ENCODE results near the gene SAPCD1. TPM values are rescaled to one million over a fixed set of nuclear protein-coding genes. Genes with fewer than 3 reads are reported as not detected.

Gene SAPCD1
- total RNA-seq, 1 experiment from 2014 or later: 13.7 TPM

DNA sequence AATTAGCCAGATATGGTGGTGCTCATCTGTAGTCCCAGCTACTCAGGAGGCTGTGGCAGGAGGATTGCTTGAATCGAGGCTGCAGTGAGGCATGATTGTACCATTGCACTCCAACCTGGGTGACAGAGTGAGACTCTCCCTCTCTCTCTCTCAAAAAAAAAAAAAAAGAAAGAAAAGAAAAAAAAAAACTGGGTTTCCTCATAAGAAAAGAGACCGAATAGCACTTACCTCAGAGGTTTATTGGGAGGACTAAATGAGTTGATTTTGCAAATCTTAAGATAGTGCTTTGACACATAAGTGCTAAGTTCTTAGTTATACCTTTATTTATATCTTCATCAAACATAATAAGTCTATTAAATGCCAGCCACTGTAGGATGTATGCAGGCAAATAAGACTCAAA, 8.4 kb downstream of the SAPCD1 start:
- ATAC-seq (no peak), DNase-seq (ENCODE audit: low spot score) (no peak)
- ChIA-PET POLR2A (no interaction called here), CTCF (interaction anchor here (1.4 to 2.6 kb wide), 9 partner anchors 9 to 105 kb away, joined by 4 to 66 read pairs (median 10); partner anchors contain the start of genes CSNK2B, DDAH2 and NEU1)
- TF ChIP-seq, protein P1, sequence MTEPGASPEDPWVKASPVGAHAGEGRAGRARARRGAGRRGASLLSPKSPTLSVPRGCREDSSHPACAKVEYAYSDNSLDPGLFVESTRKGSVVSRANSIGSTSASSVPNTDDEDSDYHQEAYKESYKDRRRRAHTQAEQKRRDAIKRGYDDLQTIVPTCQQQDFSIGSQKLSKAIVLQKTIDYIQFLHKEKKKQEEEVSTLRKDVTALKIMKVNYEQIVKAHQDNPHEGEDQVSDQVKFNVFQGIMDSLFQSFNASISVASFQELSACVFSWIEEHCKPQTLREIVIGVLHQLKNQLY (CRISPR knock-in tag; IDR thresholded peaks at IDR 0.05): no peak
- TF ChIP-seq, protein P2, sequence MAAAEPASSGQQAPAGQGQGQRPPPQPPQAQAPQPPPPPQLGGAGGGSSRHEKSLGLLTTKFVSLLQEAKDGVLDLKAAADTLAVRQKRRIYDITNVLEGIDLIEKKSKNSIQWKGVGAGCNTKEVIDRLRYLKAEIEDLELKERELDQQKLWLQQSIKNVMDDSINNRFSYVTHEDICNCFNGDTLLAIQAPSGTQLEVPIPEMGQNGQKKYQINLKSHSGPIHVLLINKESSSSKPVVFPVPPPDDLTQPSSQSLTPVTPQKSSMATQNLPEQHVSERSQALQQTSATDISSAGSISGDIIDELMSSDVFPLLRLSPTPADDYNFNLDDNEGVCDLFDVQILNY (CRISPR knock-in tag; IDR thresholded peaks at IDR 0.05): no peak
- TF ChIP-seq ZNF263 (CRISPR knock-in tag; IDR thresholded peaks at IDR 0.05; ENCODE audit: low read depth) (no peak), ZNF317 (CRISPR knock-in tag; IDR thresholded peaks at IDR 0.05; ENCODE audit: borderline replicate concordance, low read depth) (no peak), ETV6 (CRISPR knock-in tag; IDR thresholded peaks at IDR 0.05) (no peak), E2F1 (CRISPR knock-in tag; IDR thresholded peaks at IDR 0.05) (no peak), MYBL2 (CRISPR knock-in tag; IDR thresholded peaks at IDR 0.05) (no peak), JAZF1 (CRISPR knock-in tag; IDR thresholded peaks at IDR 0.05) (no peak), IRF2 (CRISPR knock-in tag; IDR thresholded peaks at IDR 0.05; ENCODE audit: borderline replicate concordance, low read depth) (no peak), JUN (CRISPR knock-in tag; IDR thresholded peaks at IDR 0.05) (no peak)
- no peaks in the 10 kb centered on the region for H3K9me3 Mint-ChIP-seq
- no peaks in the 10 kb centered on the region; the same call in 1 of the 2 replicates for H3K27me3 Mint-ChIP-seq (ENCODE audit: low read depth)
- H3K4me1 Mint-ChIP-seq: peaks cover 9% of the 10 kb centered on the region
- no peak overlapping the region for H3K4me3 Mint-ChIP-seq
- no peaks in the 10 kb centered on the region for H3K36me3 Mint-ChIP-seq
- no peak overlapping the region for H3K27ac Mint-ChIP-seq

- no peaks in the 10 kb centered on the region; the same call in 1 of the 2 replicates for H3K27me3 Mint-ChIP-seq (ENCODE audit: low read depth)
- ChIA-PET CTCF (interaction anchor here (1.4 to 3.0 kb wide), 7 partner anchors 19 to 111 kb away, joined by 3 to 16 read pairs (median 13); partner anchors contain the start of genes HSPA1B, LSM2, MSH5 and NEU1), POLR2A (interaction anchor here (0.7 kb wide), 1 partner anchor 61 kb away, joined by 6 read pairs; no protein-coding TSS in a partner anchor)
- H3K4me3 Mint-ChIP-seq: no peak overlapping the region
- H3K4me1 Mint-ChIP-seq: 0 out of 2 replicates have a peak, but pooled peaks cover 2% of the 10 kb centered on the region
- H3K27ac Mint-ChIP-seq: no peak overlapping the region
- H3K36me3 Mint-ChIP-seq: no peaks in the 10 kb centered on the region
- no peaks in the 10 kb centered on the region for H3K9me3 Mint-ChIP-seq
- DNase-seq (ENCODE audit: low spot score): no peak
- no peak for TF ChIP-seq IRF2 (CRISPR knock-in tag; IDR thresholded peaks at IDR 0.05; ENCODE audit: borderline replicate concordance, low read depth)
- TF ChIP-seq TP53 (CRISPR knock-in tag; IDR thresholded peaks at IDR 0.05): no peak
- no peak for TF ChIP-seq IRF1 (CRISPR knock-in tag; IDR thresholded peaks at IDR 0.05)
- no peak for TF ChIP-seq SMAD4 (CRISPR knock-in tag; IDR thresholded peaks at IDR 0.05)
- no peak for TF ChIP-seq PRRX2 (CRISPR knock-in tag; IDR thresholded peaks at IDR 0.05)
- TF ChIP-seq GRHL2 (CRISPR knock-in tag; IDR thresholded peaks at IDR 0.05; ENCODE audit: insufficient replicate concordance, severe bottlenecking): no peak
- TF ChIP-seq ELF4 (CRISPR knock-in tag; IDR thresholded peaks at IDR 0.05; ENCODE audit: low read depth): no peak
- TF ChIP-seq RORB (CRISPR knock-in tag; IDR thresholded peaks at IDR 0.05): no peak
- no peak for TF ChIP-seq ZBTB21 (CRISPR knock-in tag; IDR thresholded peaks at IDR 0.05; ENCODE audit: borderline replicate concordance)
- no peak for TF ChIP-seq TEAD4 (CRISPR knock-in tag; IDR thresholded peaks at IDR 0.05)
- TF ChIP-seq NR2C2 (CRISPR knock-in tag; IDR thresholded peaks at IDR 0.05): no peak
- no peak for ATAC-seq
Observed at GRCh38 chr6:31771992-31772358, 9.5 kb downstream of the SAPCD1 start.

GRCh38 chr6:31775184-31775583, 12.7 kb downstream of the SAPCD1 start:
- TF ChIP-seq, protein P3, sequence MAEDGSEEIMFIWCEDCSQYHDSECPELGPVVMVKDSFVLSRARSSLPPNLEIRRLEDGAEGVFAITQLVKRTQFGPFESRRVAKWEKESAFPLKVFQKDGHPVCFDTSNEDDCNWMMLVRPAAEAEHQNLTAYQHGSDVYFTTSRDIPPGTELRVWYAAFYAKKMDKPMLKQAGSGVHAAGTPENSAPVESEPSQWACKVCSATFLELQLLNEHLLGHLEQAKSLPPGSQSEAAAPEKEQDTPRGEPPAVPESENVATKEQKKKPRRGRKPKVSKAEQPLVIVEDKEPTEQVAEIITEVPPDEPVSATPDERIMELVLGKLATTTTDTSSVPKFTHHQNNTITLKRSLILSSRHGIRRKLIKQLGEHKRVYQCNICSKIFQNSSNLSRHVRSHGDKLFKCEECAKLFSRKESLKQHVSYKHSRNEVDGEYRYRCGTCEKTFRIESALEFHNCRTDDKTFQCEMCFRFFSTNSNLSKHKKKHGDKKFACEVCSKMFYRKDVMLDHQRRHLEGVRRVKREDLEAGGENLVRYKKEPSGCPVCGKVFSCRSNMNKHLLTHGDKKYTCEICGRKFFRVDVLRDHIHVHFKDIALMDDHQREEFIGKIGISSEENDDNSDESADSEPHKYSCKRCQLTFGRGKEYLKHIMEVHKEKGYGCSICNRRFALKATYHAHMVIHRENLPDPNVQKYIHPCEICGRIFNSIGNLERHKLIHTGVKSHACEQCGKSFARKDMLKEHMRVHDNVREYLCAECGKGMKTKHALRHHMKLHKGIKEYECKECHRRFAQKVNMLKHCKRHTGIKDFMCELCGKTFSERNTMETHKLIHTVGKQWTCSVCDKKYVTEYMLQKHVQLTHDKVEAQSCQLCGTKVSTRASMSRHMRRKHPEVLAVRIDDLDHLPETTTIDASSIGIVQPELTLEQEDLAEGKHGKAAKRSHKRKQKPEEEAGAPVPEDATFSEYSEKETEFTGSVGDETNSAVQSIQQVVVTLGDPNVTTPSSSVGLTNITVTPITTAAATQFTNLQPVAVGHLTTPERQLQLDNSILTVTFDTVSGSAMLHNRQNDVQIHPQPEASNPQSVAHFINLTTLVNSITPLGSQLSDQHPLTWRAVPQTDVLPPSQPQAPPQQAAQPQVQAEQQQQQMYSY (CRISPR knock-in tag; IDR thresholded peaks at IDR 0.05): peak; percentile 54; the same call in 1 of the 2 replicates
- TF ChIP-seq CREM (CRISPR knock-in tag; IDR thresholded peaks at IDR 0.05): no peak
- Mint-ChIP-seq H3K4me1 (0 out of 2 replicates have a peak, but pooled peaks cover 2% of the 10 kb centered on the region), H3K27me3 (ENCODE audit: low read depth) (no peaks in the 10 kb centered on the region), H3K27ac (peak overlapping the region; percentile 36; the same call in 1 of the 2 replicates), H3K36me3 (peaks cover under 1% of the 10 kb centered on the region; the same call in 1 of the 2 replicates), H3K4me3 (no peak overlapping the region), H3K9me3 (no peaks in the 10 kb centered on the region)
- ChIA-PET POLR2A (interaction anchor here (1.2 kb wide), 1 partner anchor 16 kb away, joined by 3 read pairs; no protein-coding TSS in a partner anchor), CTCF (interaction anchor here (0.8 to 3.0 kb wide), 8 partner anchors 9 to 94 kb away, joined by 3 to 16 read pairs (median 6); partner anchors contain the start of genes DDAH2, HSPA1B, LY6G5C and VARS1)
- no peak for ATAC-seq
- no peak for DNase-seq (ENCODE audit: low spot score)
